Mesenchymal stem cell (in vitro differentiated cells and primary cell): ENCODE data around the gene PML.

ENCODE experiments used
- DNase-seq: peaks from one replicate; pipeline ENCODE4 v3.0.0-alpha.2; 2013
- H2AFZ ChIP-seq: one replicate; pipeline ENCODE4 v1.6.1; 2013; ENCODE audit warnings: low read depth, mild to moderate bottlenecking, control low read depth, inconsistent platforms, low read length, moderate library complexity
- H2AK5ac ChIP-seq: 2 replicates; pipeline ENCODE4 v1.6.1; 2013; ENCODE audit warnings: low read length, moderate library complexity, mild to moderate bottlenecking, inconsistent platforms; ENCODE audit not compliant: severe bottlenecking
- H2BK120ac ChIP-seq: one replicate; pipeline ENCODE4 v1.6.1; 2013; ENCODE audit warnings: low read depth, mild to moderate bottlenecking, inconsistent platforms, low read length, moderate library complexity
- H2BK12ac ChIP-seq, 2 experiments: one replicate each; pipeline ENCODE4 v1.6.1; 2013; ENCODE audit warnings: inconsistent platforms in 2 of 2, low read length in 2 of 2, mild to moderate bottlenecking in 2 of 2, moderate library complexity in 2 of 2, control low read depth in 1 of 2
- H2BK15ac ChIP-seq: one replicate; pipeline ENCODE4 v1.6.1; 2013; ENCODE audit warnings: mild to moderate bottlenecking, low read depth, inconsistent platforms; ENCODE audit not compliant: poor library complexity, severe bottlenecking
- H2BK5ac ChIP-seq: 2 replicates; pipeline ENCODE4 v1.6.1; 2013; ENCODE audit warnings: low read depth, mild to moderate bottlenecking, low read length, control low read depth, inconsistent platforms; ENCODE audit not compliant: poor library complexity, severe bottlenecking
- H3K14ac ChIP-seq, 2 experiments: one replicate each; pipeline ENCODE4 v1.6.1; 2013; ENCODE audit warnings: inconsistent platforms in 2 of 2, low read length in 2 of 2, control low read depth in 1 of 2, mild to moderate bottlenecking in 1 of 2, moderate library complexity in 1 of 2
- H3K18ac ChIP-seq, 2 experiments: one replicate each; pipeline ENCODE4 v1.6.1; 2013; ENCODE audit warnings: inconsistent platforms in 2 of 2, low read length in 2 of 2, control low read depth in 1 of 2, low read depth in 1 of 2, mild to moderate bottlenecking in 1 of 2
- H3K23ac ChIP-seq, 2 experiments: one replicate each; pipeline ENCODE4 v1.6.1; 2013; ENCODE audit warnings: inconsistent platforms in 2 of 2, low read length in 2 of 2, mild to moderate bottlenecking in 2 of 2, moderate library complexity in 2 of 2, control low read depth in 1 of 2
- H3K27ac ChIP-seq: 2 replicates; pipeline ENCODE4 v1.5.1; 2013; ENCODE audit warnings: mild to moderate bottlenecking, moderate library complexity, low read length, control low read depth, inconsistent platforms; ENCODE audit not compliant: poor library complexity, severe bottlenecking
- H3K27me3 ChIP-seq, 2 experiments: 2 replicates each; pipeline versions ENCODE4 v1.6.1 to v1.7.0; 2013; ENCODE audit warnings: low read length in 2 of 2, mild to moderate bottlenecking in 2 of 2, moderate library complexity in 2 of 2, control low read depth in 1 of 2, inconsistent platforms in 1 of 2; ENCODE audit not compliant: control insufficient read depth in 1 of 2, insufficient read depth in 1 of 2
- H3K36me3 ChIP-seq, 2 experiments: 2 replicates each; pipeline versions ENCODE4 v1.6.1 to v1.7.0; 2013; ENCODE audit warnings: low read length in 2 of 2, control low read depth in 1 of 2, inconsistent platforms in 1 of 2, low read depth in 1 of 2, mild to moderate bottlenecking in 1 of 2; ENCODE audit not compliant: insufficient read depth in 2 of 2, control insufficient read depth in 1 of 2
- H3K4ac ChIP-seq, 2 experiments: one replicate each; pipeline ENCODE4 v1.6.1; 2013; ENCODE audit warnings: inconsistent platforms in 2 of 2, low read length in 2 of 2, mild to moderate bottlenecking in 2 of 2, moderate library complexity in 2 of 2, control low read depth in 1 of 2, low read depth in 1 of 2
- H3K4me1 ChIP-seq: 2 replicates; pipeline ENCODE4 v1.6.1; 2013; ENCODE audit warnings: low read depth, low read length, control low read depth; ENCODE audit not compliant: control insufficient read depth, insufficient read depth
- H3K4me2 ChIP-seq: 2 replicates; pipeline ENCODE4 v1.6.1; 2013; ENCODE audit warnings: low read length, mild to moderate bottlenecking, inconsistent platforms; ENCODE audit not compliant: poor library complexity, severe bottlenecking
- H3K4me3 ChIP-seq, 2 experiments: 2 replicates each; pipeline versions ENCODE4 v1.5.1 to v1.7.0; 2013; ENCODE audit warnings: low read length in 2 of 2, mild to moderate bottlenecking in 2 of 2, control low read depth in 1 of 2, low read depth in 1 of 2; ENCODE audit not compliant: insufficient read depth in 1 of 2
- H3K79me1 ChIP-seq: replicated peaks from 2 replicates; pipeline ENCODE4 v1.6.1; 2013; ENCODE audit warnings: mild to moderate bottlenecking, control low read depth, low read length, inconsistent platforms; ENCODE audit not compliant: poor library complexity, severe bottlenecking
- H3K9ac ChIP-seq: 2 replicates; pipeline ENCODE4 v1.7.0; 2013; ENCODE audit warnings: mild to moderate bottlenecking, low read length, moderate library complexity
- H3K9me3 ChIP-seq: 2 replicates; pipeline ENCODE4 v1.7.0; 2013; ENCODE audit warnings: mild to moderate bottlenecking, low read length; ENCODE audit not compliant: control insufficient read depth
- H4K8ac ChIP-seq: one replicate; pipeline ENCODE4 v1.6.1; 2013; ENCODE audit warnings: inconsistent platforms, mild to moderate bottlenecking, low read length, moderate library complexity
- H4K91ac ChIP-seq: one replicate; pipeline ENCODE4 v1.6.1; 2013; ENCODE audit warnings: mild to moderate bottlenecking, low read length, inconsistent platforms
- WGBS: methylation state at CpG from one replicate; pipeline ENCODE4 v1.1.7; 2013; ENCODE audit warnings: mixed read lengths; 5-methylcytosine and 5-hydroxymethylcytosine counted together

Gene PML

GRCh38 chr15:73952171-73952912 lies 42.2 kb upstream of the PML start:
- peak overlapping the region in 1 of 2 experiments; percentile 12 for H3K14ac ChIP-seq
- H3K18ac ChIP-seq: peak overlapping the region; percentile 83 to 98
- peaks cover 4% of the 10 kb centered on the region for H3K79me1 ChIP-seq
- no peak overlapping the region for H3K4me3 ChIP-seq
- peak overlapping the region; percentile 97 for H4K91ac ChIP-seq
- peak overlapping the region; percentile 69 to 99 for H2BK12ac ChIP-seq
- peak overlapping the region; percentile 79 for H3K27ac ChIP-seq
- H2BK120ac ChIP-seq: peak overlapping the region; percentile 97
- no peak overlapping the region for H3K4me2 ChIP-seq
- H3K27me3 ChIP-seq: no peaks in the 10 kb centered on the region
- peaks cover 52 to 57% of the 10 kb centered on the region in 2 experiments for H3K36me3 ChIP-seq
- H2AFZ ChIP-seq: no peak overlapping the region
- peak overlapping the region; percentile 67 for H4K8ac ChIP-seq
- peak overlapping the region; percentile 10 for H2BK5ac ChIP-seq
- peak overlapping the region; percentile 95 for H2BK15ac ChIP-seq
- no peak for DNase-seq
- peak overlapping the region; percentile 68 for H2AK5ac ChIP-seq
- peak overlapping the region; percentile 64 to 97 for H3K4ac ChIP-seq
- H3K9me3 ChIP-seq: no peaks in the 10 kb centered on the region
- 98% methylated on average over 21 of the region's 21 CpGs for WGBS
- peak overlapping the region in 1 of 2 experiments; percentile 10 for H3K23ac ChIP-seq
- H3K4me1 ChIP-seq: peaks cover 46% of the 10 kb centered on the region
- H3K9ac ChIP-seq: peak overlapping the region; percentile 73

- DNase-seq: no peak
- peak overlapping the region in 1 of 2 experiments; percentile 19 for H3K14ac ChIP-seq
- H3K4ac ChIP-seq: peak overlapping the region; percentile 64 to 97
- peaks cover 44 to 50% of the 10 kb centered on the region in 2 experiments for H3K36me3 ChIP-seq
- H3K27me3 ChIP-seq: no peaks in the 10 kb centered on the region
- peak overlapping the region; percentile 9 for H2BK15ac ChIP-seq
- H3K9me3 ChIP-seq: no peaks in the 10 kb centered on the region
- H2BK120ac ChIP-seq: no peak overlapping the region
- 76% methylated on average over 10 of the region's 10 CpGs for WGBS
- H2AFZ ChIP-seq: no peak overlapping the region
- peaks cover 47% of the 10 kb centered on the region for H3K4me1 ChIP-seq
- no peak overlapping the region for H3K4me3 ChIP-seq
- no peak overlapping the region for H3K9ac ChIP-seq
- peak overlapping the region; percentile 79 to 99 for H2BK12ac ChIP-seq
- peak overlapping the region; percentile 67 for H4K8ac ChIP-seq
- H2AK5ac ChIP-seq: no peak overlapping the region
- H4K91ac ChIP-seq: peak overlapping the region; percentile 97
- peak overlapping the region; percentile 83 to 98 for H3K18ac ChIP-seq
- H2BK5ac ChIP-seq: peak overlapping the region; percentile 10
- no peak overlapping the region for H3K4me2 ChIP-seq
- no peak overlapping the region for H3K23ac ChIP-seq
- no peak overlapping the region for H3K27ac ChIP-seq
- peaks cover 4% of the 10 kb centered on the region for H3K79me1 ChIP-seq
Observed at GRCh38 chr15:73952913-73953750, 41.4 kb upstream of the PML start.

GRCh38 chr15:73954188-73955145 lies 40.0 kb upstream of the PML start:
- Histone ChIP-seq H2AK5ac (peak overlapping the region; percentile 15), H3K27me3 (no peaks in the 10 kb centered on the region), H3K14ac (peak overlapping the region in 1 of 2 experiments; percentile 76), H3K9ac (no peak overlapping the region), H2BK15ac (peak overlapping the region; percentile 26), H3K4me2 (no peak overlapping the region), H3K27ac (no peak overlapping the region), H4K91ac (peak overlapping the region; percentile 70), H3K18ac (peak overlapping the region; percentile 24 to 43), H3K9me3 (no peaks in the 10 kb centered on the region), H3K4me3 (no peak overlapping the region), H3K4me1 (peaks cover 49% of the 10 kb centered on the region), H2BK120ac (no peak overlapping the region), H2AFZ (no peak overlapping the region), H3K23ac (no peak overlapping the region), H3K36me3 (peaks cover 31 to 36% of the 10 kb centered on the region in 2 experiments), H3K79me1 (peaks cover 4% of the 10 kb centered on the region), H2BK5ac (no peak overlapping the region), H2BK12ac (peak overlapping the region; percentile 38 to 60), H4K8ac (no peak overlapping the region), H3K4ac (peak overlapping the region in 1 of 2 experiments; percentile 15)
- DNase-seq: no peak
- 91% methylated on average over 27 of the region's 27 CpGs for WGBS
